Activated T-helper 17 cell treated with anti-CD3 and anti-CD28 coated beads, Interleukin-2, amount 50 U/mL, for 72 hours (primary cell): ENCODE results near the gene ACBD3. TPM values are rescaled to one million over a fixed set of nuclear protein-coding genes. Genes with fewer than 3 reads are reported as not detected.

Experiments
- ATAC-seq: fragments of 150-1000 bp; cut with Tn5 transposase; replicated peaks from 2 replicates; pipeline ENCODE4 v1.10.0; 2021; ENCODE audit warnings: mild to moderate bottlenecking, moderate library complexity
- H3K27ac Mint-ChIP-seq: one replicate; pipeline ENCODE4 v1.8.0; 2022; ENCODE audit warnings: mixed read lengths
- H3K27me3 Mint-ChIP-seq: one replicate; pipeline ENCODE4 v1.8.0; 2022; ENCODE audit warnings: mixed read lengths
- H3K36me3 Mint-ChIP-seq: one replicate; pipeline ENCODE4 v1.8.0; 2022; ENCODE audit warnings: low read depth, mild to moderate bottlenecking, mixed read lengths
- H3K4me1 Mint-ChIP-seq: one replicate; pipeline ENCODE4 v1.8.0; 2022; ENCODE audit warnings: mixed read lengths
- H3K4me3 Mint-ChIP-seq: one replicate; pipeline ENCODE4 v1.8.0; 2022; ENCODE audit warnings: mild to moderate bottlenecking, mixed read lengths
- H3K9me3 Mint-ChIP-seq: one replicate; pipeline ENCODE4 v1.8.0; 2022; ENCODE audit warnings: mixed read lengths
- total RNA-seq, 2 donors: library from RNA; stranded (reverse); gene quantifications; one replicate each; pipeline ENCODE4 v1.2.3, GENCODE V29; 2022

ACBD3 gene
- total RNA-seq, 2 donors from 2014 or later = 20.3 to 23.9 TPM

DNA sequence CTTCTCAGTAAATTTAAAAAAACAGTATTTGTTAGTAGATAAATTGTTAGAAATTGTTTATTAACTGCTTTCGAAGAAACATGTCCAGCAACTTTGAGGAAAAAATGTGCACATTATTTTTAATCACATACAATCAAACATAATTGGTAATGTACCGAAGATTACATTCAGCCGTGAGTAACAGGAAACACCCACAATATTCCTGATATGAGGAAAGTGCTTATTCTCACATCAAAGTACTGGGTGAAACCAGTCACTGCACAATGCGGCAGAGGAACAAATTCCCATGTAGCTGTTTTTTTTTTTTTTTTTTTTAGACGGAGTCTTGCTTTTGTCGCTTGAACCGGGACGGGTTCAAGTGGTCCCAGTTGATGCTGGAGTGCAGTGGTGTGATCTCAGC is 9.7 kb downstream of the ACBD3 start:
- Mint-ChIP-seq H3K4me1 (peaks cover 25% of the 10 kb centered on the region), H3K36me3 (peaks cover 65% of the 10 kb centered on the region), H3K4me3 (peak overlapping the region; percentile 53), H3K27ac (no peak overlapping the region), H3K27me3 (no peaks in the 10 kb centered on the region), H3K9me3 (no peaks in the 10 kb centered on the region)
- ATAC-seq = peak; percentile 86

DNA sequence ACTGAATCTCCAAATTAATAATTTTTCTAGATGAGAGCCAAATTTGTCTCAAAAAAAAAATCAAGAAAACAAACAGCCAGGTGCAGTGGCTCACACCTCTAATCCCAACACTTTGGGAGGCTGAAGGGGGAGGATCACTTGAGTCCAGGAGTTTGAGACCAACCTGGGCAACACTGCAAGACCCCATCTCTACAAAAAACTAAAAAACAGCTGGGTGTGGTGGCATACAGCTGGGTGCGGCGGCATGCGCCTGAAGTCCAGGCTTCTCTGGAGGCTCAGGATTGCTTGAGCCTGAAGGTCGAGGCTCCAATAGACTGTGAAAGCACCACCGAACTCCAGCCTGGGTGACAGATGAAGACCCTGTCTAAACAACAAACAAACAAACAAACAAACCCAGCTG is 14.0 kb downstream of the ACBD3 start:
- Mint-ChIP-seq H3K9me3 (no peaks in the 10 kb centered on the region), H3K36me3 (peaks cover 29% of the 10 kb centered on the region), H3K27me3 (no peaks in the 10 kb centered on the region), H3K4me1 (peaks cover 21% of the 10 kb centered on the region), H3K27ac (no peak overlapping the region), H3K4me3 (no peak overlapping the region)
- ATAC-seq = no peak

DNA sequence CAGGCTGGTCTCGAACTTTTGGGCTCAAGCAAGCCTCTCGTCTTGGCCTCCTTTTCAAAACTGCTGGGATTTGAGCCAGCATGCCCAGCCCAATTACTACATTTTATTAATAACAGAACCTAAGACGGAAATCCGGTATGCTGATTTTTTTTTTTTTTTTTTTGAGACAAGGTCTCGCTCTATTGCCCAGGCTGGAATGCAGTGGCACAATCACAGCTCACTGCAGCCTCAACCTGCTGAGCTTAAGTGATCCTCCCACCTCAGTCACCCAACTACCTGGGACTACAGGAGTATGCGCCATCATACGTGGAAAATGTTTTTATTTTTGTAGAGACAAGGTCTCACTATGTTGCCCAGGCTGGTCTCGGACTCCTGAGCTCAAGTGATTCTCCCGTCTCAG is 20.2 kb downstream of the ACBD3 start:
- Mint-ChIP-seq H3K9me3 (no peaks in the 10 kb centered on the region), H3K4me3 (no peak overlapping the region), H3K27me3 (no peaks in the 10 kb centered on the region), H3K4me1 (peaks cover 6% of the 10 kb centered on the region), H3K27ac (no peak overlapping the region), H3K36me3 (peaks cover 55% of the 10 kb centered on the region)
- no peak for ATAC-seq

DNA sequence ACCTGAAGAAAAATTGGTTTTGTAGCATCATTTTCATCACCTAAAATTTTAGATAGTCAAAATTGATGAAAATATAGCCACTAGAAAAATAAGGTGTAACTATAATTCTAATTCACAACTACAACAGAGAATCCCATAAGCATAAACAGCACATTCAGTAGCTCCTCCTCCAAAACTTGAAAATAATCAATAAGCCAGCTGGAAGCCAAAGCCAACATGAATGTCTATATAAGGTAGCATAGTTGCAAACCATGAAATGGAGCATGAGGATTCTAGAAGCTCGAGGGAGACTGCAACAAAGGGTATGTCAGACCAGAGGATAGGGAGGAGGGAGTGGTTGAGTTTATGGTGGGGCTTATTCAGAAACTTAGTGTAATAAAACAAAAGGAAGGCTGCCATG is 22.4 kb downstream of the ACBD3 start:
- Mint-ChIP-seq H3K4me1 (peaks cover 6% of the 10 kb centered on the region), H3K36me3 (peaks cover 77% of the 10 kb centered on the region), H3K9me3 (no peaks in the 10 kb centered on the region), H3K4me3 (no peak overlapping the region), H3K27me3 (no peaks in the 10 kb centered on the region), H3K27ac (no peak overlapping the region)
- ATAC-seq = no peak

DNA sequence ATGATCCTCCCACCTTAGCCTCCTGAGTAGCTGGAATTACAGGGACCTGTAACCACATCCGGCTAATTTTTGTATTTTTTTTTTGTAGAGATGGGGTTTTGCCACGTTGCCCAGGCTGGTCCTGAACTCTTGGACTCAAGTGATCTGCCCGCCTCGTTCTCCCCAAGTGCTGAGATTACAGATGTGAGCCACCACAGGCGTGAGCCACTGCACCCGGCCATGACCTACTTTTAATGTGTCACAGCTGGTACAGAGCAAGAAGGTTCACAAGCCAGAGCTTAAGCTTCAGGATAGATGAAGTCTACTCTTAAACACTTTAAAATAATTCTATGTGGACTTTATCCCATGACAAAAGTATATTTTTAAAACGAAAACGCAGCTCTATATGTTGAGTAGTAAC is 23.6 kb downstream of the ACBD3 start:
- Mint-ChIP-seq H3K27me3 (no peaks in the 10 kb centered on the region), H3K27ac (no peak overlapping the region), H3K9me3 (no peaks in the 10 kb centered on the region), H3K4me1 (no peaks in the 10 kb centered on the region), H3K4me3 (no peak overlapping the region), H3K36me3 (peaks cover 90% of the 10 kb centered on the region)
- no peak for ATAC-seq

DNA sequence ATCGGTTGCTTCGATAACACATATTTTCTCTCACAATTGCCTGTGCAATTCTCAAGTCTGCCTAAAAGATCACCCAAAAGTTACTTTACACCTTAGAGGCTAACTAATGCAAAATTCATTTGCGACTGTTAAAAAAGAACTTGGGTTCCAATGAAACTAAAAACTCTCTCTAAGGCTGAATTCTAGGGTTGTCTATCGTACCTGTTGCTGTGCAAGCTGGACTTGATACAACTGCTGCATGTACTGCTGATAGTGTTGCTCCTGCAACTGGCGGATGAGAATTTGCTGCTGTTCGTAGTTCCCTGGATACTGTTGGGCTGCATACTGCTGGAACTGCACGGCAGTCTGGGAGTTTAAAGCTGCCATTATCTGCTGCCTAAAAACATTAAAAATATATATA is 27.6 kb downstream of the ACBD3 start:
- H3K36me3 Mint-ChIP-seq = peaks cover 100% of the 10 kb centered on the region
- no peak overlapping the region for H3K4me3 Mint-ChIP-seq
- no peak overlapping the region for H3K27ac Mint-ChIP-seq
- H3K27me3 Mint-ChIP-seq = no peaks in the 10 kb centered on the region
- no peaks in the 10 kb centered on the region for H3K9me3 Mint-ChIP-seq
- no peaks in the 10 kb centered on the region for H3K4me1 Mint-ChIP-seq
- no peak for ATAC-seq

DNA sequence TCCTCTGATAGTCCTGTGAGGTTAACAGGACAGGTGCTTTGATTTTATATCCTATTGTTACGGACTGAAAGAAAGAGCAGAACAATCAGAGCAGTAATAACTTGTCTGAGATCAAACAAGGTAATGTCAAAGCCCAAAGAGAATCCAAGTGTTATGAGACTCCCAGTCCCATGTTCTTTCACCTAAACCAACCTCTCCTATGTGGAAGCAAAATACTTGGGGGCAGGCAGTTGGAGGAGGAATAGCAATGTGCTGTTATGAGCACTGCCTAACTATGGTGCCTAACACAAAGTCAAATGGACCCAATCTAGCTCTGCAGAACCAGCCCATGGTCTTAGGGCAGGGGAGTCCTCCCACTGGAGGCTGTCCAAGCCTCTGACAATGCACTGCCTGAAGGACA is 28.1 kb downstream of the ACBD3 start:
- H3K4me3 Mint-ChIP-seq = no peak overlapping the region
- ATAC-seq = no peak
- peak overlapping the region; percentile 46 for H3K27ac Mint-ChIP-seq
- peaks cover 100% of the 10 kb centered on the region for H3K36me3 Mint-ChIP-seq
- no peaks in the 10 kb centered on the region for H3K9me3 Mint-ChIP-seq
- no peaks in the 10 kb centered on the region for H3K4me1 Mint-ChIP-seq
- no peaks in the 10 kb centered on the region for H3K27me3 Mint-ChIP-seq

DNA sequence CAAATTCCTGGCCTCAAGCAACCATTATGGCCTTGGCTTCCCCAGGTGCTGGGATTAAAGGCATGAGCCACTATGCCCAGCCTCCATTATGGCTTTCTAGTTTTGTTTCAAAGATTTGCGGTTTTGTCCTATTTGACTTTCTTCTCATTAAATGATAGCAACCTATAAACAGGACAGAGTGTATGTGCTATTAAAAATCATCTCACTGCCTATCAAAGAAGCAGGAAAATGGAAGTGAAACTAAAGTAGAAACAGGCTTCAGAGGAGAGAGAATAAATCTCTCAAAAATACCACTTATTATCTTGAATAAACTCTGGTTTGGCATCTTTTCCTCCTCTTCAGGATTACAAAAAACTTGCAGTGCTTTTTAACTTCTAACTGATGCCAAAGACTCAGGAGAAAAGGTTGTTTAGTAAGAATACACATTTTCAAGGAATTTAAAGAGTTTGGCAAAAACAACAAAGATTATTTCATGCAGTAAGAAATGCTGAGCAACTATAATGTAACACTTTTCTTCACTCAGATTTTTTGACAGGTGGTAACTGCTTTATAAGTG is 28.7 kb downstream of the ACBD3 start:
- H3K36me3 Mint-ChIP-seq = peaks cover 100% of the 10 kb centered on the region
- no peak overlapping the region for H3K4me3 Mint-ChIP-seq
- H3K27me3 Mint-ChIP-seq = no peaks in the 10 kb centered on the region
- no peak for ATAC-seq
- H3K27ac Mint-ChIP-seq = no peak overlapping the region
- no peaks in the 10 kb centered on the region for H3K9me3 Mint-ChIP-seq
- H3K4me1 Mint-ChIP-seq = no peaks in the 10 kb centered on the region

DNA sequence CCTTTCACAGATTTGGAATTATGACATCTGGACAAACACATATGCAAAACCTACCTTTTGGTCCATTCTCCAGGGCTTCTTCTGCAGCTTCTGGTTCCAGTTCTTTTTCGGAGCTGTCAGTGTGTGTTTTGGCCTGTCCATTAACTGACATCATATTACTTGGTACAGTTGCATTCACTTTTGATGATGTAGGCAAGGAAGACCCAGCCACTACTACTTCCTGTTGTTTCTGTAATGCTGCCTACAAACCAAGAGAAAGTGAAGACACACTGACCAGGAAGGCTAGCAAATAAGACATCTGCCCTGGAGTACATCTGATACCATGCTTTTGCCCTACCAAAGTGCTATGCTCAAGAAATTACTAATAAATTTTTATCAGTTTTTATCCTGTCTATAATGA is 31.9 kb downstream of the ACBD3 start:
- H3K36me3 Mint-ChIP-seq = peaks cover 96% of the 10 kb centered on the region
- no peak for ATAC-seq
- no peaks in the 10 kb centered on the region for H3K27me3 Mint-ChIP-seq
- no peak overlapping the region for H3K4me3 Mint-ChIP-seq
- no peaks in the 10 kb centered on the region for H3K4me1 Mint-ChIP-seq
- H3K27ac Mint-ChIP-seq = no peak overlapping the region
- no peaks in the 10 kb centered on the region for H3K9me3 Mint-ChIP-seq

DNA sequence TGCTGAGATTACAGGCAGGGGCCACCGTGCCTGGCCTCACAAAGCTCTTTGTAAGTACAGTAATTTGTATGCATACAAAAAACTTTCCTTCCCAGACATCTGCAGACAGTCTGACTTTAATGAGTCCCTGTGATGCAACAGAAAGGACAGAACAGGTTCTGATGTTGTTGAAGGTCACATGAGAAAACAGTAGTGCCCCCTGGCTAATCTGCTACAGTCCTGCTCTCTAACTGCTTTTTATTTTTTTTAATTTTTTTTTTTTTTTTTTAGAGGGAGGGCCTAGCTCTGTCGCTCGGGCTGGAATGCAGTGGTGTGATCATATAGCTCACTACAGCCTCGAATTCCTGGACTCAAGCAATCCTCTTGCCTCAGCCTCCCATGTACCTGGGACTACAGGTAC is 36.7 kb downstream of the ACBD3 start:
- ATAC-seq = no peak
- Mint-ChIP-seq H3K4me3 (no peak overlapping the region), H3K36me3 (peaks cover 92% of the 10 kb centered on the region), H3K27ac (no peak overlapping the region), H3K27me3 (no peaks in the 10 kb centered on the region), H3K9me3 (no peaks in the 10 kb centered on the region), H3K4me1 (no peaks in the 10 kb centered on the region)

DNA sequence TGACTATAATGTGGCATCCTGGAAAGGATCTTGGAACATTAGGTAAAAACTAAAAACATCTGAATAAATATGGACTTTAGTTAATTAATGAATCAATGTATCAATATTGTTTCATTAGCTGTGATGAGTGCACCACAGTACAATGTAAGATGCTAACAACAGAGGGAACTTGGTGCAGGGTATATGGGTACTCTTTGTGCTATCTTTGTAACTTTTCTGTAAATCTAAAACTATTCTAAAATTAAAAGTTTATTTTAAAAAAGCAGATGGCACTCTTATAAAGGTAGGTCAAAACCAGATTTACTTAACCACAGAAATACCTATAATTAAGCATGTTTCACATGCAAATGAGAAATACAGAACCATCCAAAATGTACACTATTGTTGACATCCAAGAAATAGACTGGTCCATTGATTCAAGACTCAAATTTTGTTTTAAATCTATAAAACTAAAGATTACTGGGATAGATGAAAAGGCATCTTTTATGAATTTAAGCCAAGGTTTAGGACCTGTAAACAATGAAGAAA is 38.4 kb downstream of the ACBD3 start:
- Mint-ChIP-seq H3K36me3 (peaks cover 87% of the 10 kb centered on the region), H3K9me3 (no peaks in the 10 kb centered on the region), H3K27me3 (no peaks in the 10 kb centered on the region), H3K4me3 (no peak overlapping the region), H3K27ac (no peak overlapping the region), H3K4me1 (no peaks in the 10 kb centered on the region)
- ATAC-seq = no peak

DNA sequence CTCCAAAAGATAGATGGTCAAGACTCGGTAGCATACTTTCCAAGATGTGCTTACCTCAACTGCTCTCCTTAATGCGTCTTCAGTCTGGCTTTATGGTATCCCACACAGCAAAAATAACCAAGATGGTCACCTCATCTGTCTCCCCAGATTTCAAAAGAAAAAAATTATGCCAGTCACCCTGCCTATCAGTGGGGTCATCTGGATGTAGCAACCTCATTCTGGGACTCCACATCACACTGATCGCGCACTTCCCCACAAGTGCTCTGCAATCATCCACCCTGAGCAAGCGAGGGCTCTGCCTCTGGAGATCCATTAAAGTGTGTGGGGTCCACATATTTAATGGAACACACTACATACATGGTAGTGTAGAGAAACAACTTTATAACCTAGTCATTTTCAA is 42.5 kb downstream of the ACBD3 start:
- H3K9me3 Mint-ChIP-seq = no peaks in the 10 kb centered on the region
- no peak overlapping the region for H3K4me3 Mint-ChIP-seq
- H3K27ac Mint-ChIP-seq = no peak overlapping the region
- ATAC-seq = no peak
- H3K4me1 Mint-ChIP-seq = no peaks in the 10 kb centered on the region
- H3K27me3 Mint-ChIP-seq = no peaks in the 10 kb centered on the region
- H3K36me3 Mint-ChIP-seq = peaks cover 53% of the 10 kb centered on the region

DNA sequence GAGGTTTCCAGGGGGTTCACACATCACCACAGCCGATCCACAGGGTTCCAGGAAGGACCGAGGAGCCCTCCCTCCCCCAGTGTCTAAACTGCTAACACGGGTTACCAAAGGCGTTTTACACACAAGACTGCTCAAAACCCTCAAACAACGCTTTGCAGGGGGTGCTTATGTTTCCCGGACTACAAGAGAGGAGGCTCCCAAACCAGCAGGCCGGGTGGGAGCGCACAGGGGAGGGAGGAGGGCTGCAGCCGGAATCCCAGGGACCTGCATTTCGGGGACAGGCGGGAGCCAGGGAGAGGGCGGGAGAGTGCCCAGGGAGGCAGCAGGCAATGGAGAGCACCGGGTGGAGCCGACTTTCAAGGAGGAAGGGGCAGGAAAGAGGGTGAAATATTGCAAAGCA is 50.8 kb downstream of the ACBD3 start:
- no peaks in the 10 kb centered on the region for H3K27me3 Mint-ChIP-seq
- no peak overlapping the region for H3K4me3 Mint-ChIP-seq
- no peak for ATAC-seq
- H3K27ac Mint-ChIP-seq = no peak overlapping the region
- no peaks in the 10 kb centered on the region for H3K4me1 Mint-ChIP-seq
- H3K36me3 Mint-ChIP-seq = no peaks in the 10 kb centered on the region
- H3K9me3 Mint-ChIP-seq = no peaks in the 10 kb centered on the region

DNA sequence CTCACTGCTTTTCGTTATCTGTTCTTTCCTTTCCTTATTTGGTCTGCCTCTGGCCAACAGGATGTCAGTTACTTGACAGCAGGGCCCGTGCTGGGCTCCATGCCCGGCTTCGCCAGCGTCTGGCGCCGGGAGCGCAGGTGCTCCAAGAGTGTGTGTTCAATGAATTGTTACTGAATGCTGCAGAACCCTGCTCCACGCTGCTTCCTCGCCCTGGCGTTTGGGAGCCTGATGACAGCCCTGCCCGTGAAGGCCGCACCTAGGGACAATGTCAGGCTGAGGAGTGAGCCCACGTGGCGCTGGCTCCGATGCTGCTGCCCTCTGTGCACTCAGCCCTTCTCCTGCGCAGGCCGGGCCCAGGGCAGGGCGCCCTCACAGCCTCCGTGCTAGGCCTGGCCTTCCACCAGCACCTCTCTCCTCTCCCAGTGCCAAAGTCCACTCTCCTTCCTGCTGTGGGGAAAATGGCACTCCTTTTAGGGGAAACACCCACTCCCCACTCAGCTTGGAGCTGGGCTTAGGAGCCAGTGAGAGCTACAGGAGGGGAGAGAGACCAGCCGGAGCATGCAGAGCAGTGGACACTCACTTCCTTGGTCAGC is 51.4 kb downstream of the ACBD3 start:
- no peak overlapping the region for H3K4me3 Mint-ChIP-seq
- ATAC-seq = no peak
- H3K36me3 Mint-ChIP-seq = no peaks in the 10 kb centered on the region
- H3K27ac Mint-ChIP-seq = peak overlapping the region; percentile 5
- no peaks in the 10 kb centered on the region for H3K27me3 Mint-ChIP-seq
- H3K9me3 Mint-ChIP-seq = no peaks in the 10 kb centered on the region
- no peaks in the 10 kb centered on the region for H3K4me1 Mint-ChIP-seq

DNA sequence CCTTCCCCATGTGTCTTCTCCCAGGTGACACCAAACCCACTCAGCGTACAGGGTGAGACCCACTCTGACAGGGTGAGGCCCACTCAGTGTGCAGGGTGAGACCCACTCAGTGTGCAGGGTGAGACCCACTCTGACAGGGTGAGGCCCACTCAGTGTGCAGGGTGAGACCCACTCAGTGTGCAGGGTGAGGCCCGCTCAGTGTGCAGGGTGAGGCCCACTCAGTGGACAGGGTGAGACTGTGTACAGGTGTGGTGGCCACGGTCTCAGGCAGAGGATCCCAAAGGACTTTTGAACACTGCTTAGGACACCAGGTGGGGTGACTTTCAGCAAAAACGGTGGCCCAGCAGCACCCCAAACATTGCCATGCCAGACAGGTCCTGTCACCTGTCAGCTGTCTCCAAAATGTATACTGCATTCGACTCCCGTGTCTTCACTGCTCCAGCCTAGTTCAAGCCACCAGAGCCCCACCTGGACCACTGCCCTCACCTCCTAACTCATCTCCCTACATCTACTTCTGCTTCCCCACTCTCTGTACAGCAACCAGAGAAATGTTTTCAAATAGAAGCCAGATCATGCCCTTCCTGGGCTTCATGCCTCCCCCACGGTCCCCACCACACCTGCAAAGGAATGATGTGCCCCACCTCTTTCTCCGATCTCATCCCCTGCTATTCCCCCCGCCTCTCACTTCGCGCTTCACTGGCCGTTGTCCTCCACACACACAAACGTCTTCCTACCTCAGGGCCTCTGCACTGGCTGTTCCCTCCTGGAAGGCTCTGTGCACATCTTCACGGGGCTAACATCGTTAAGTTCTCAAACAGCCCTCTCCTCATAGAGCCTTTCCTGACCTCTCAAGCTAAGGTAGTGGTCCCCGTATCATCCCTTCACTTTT is 52.1 kb downstream of the ACBD3 start:
- ATAC-seq = no peak
- Mint-ChIP-seq H3K36me3 (no peaks in the 10 kb centered on the region), H3K4me1 (no peaks in the 10 kb centered on the region), H3K27me3 (no peaks in the 10 kb centered on the region), H3K9me3 (no peaks in the 10 kb centered on the region), H3K27ac (peak overlapping the region; percentile 5), H3K4me3 (no peak overlapping the region)
